Mesangial cell (primary cell): ENCODE results near the gene CNTN6. TPM values are rescaled to one million over a fixed set of nuclear protein-coding genes. Genes with fewer than 3 reads are reported as not detected.

Experiments
- total RNA-seq: library from RNA; depleted of rRNA; stranded (reverse); fragments of >200 nt; gene quantifications from 2 replicates; pipeline ENCODE4 v1.2.3, GENCODE V29; 2015

The CNTN6 gene
- total RNA-seq: 0.81 and 11.8 TPM in 2 replicates

GRCh38 chr3:1092771-1093170 lies at the start of gene CNTN6:
Gene CNTN6 (plus strand): TSS chr3:1093024. CDS start chr3:1148009, 54,985 bp downstream.

